Ovary (tissue), 9 donors: ENCODE measurements around the gene PAK4. TPM values are rescaled to one million over a fixed set of nuclear protein-coding genes. Genes with fewer than 3 reads are reported as not detected.

Experiments used
- DNase-seq, 5 donors: peaks; one replicate each; pipeline ENCODE4 v3.0.0-alpha.2; 2019 to 2020
- H3K27ac ChIP-seq, 2 donors: fragments of 200-600 bp; one replicate each; pipeline versions ENCODE4 v1.5.1 to v1.8.0; 2019 to 2022
- H3K27me3 ChIP-seq: fragments of 200-600 bp; one replicate; pipeline ENCODE4 v1.8.0; 2022
- H3K36me3 ChIP-seq: fragments of 200-600 bp; sonication (generic); one replicate; pipeline ENCODE4 v1.5.1; 2019
- H3K4me1 ChIP-seq: one replicate; pipeline ENCODE4 v1.8.1; 2013; ENCODE audit warnings: mild to moderate bottlenecking, moderate library complexity; ENCODE audit not compliant: insufficient read depth
- H3K4me3 ChIP-seq: fragments of 200-600 bp; sonication (generic); one replicate; pipeline ENCODE4 v1.5.1; 2017
- H3K9me3 ChIP-seq, 2 donors: fragments of 200-600 bp in 1 of 2; sonication (generic) in 1 of 2; one replicate each; pipeline versions ENCODE4 v1.5.1 to v1.8.1; 2013 to 2019; ENCODE audit warnings: mild to moderate bottlenecking in 1 of 2, moderate library complexity in 1 of 2
- CTCF ChIP-seq, 3 donors: fragments of 450-650 bp in 2 of 3; fragments of 200-600 bp in 1 of 3; IDR thresholded peaks; one replicate each; pipeline versions ENCODE4 v1.5.1 to v1.8.0; 2016 to 2022; ENCODE audit warnings: antibody characterized with exemption in 3 of 3, mild to moderate bottlenecking in 1 of 3
- EP300 ChIP-seq: sonication (generic); formaldehyde crosslinking; IDR thresholded peaks from one replicate; pipeline ENCODE4 v1.6.1; 2017; ENCODE audit warnings: antibody characterized with exemption
- POLR2A ChIP-seq: fragments of 450-650 bp; IDR thresholded peaks from one replicate; pipeline ENCODE4 v1.6.1; 2017; ENCODE audit warnings: antibody characterized with exemption, mild to moderate bottlenecking, moderate library complexity
- WGBS, 3 donors: extraction: QIAGEN DNeasy Blood & Tissue Kit in 1 of 3; methylation state at CpG; one replicate each; pipeline versions ENCODE4 v1.1.5 to v1.1.7; 2013 to 2017; 5-methylcytosine and 5-hydroxymethylcytosine counted together
- intact Hi-C, 4 donors: fragments of 100-400 bp; cut with DNase I; formaldehyde crosslinking; loops; one replicate each; pipeline versions ENCODE4 v1.11.0 to v1.15.1; 2022 to 2023
- polyA plus RNA-seq, 2 donors: library from polyadenylated mRNA; stranded (reverse); fragments of 200-250 nt in 1 of 2; fragments of 350-450 nt in 1 of 2; fragmentation: Illumina TruSeq in 1 of 2; extraction: RNeasy Lipid Tissue Mini Kit (QIAGEN cat#74804) in 1 of 2; gene quantifications; one replicate each; pipeline ENCODE4 v1.2.3, GENCODE V29; 2013 to 2014
- total RNA-seq, 7 donors: library from RNA; depleted of rRNA in 2 of 7; stranded (reverse); fragments of >200 nt in 2 of 7; fragmentation: NEBNext Ultra II Directional in 3 of 7; extraction: Animal tissue kit (Norgen Biotek cat#: 25700) in 3 of 7; gene quantifications; one replicate each; pipeline versions ENCODE4 v1.1.0 to v1.2.4, GENCODE V29; 2016 to 2023
- donor health status: DM: no; HTN: no; CAD: no; lungs with moderate emphysema.
- donor health status: DM: no; HTN: no; CAD: no.
- donor health status: Bipolar disorder and iron deficiency.
- donor health status: DM: yes; HTN: yes; CAD: no.
- donor health status: DM: no; HTN: no; CAD: no.
- donor health status: DM: yes; HTN: yes; CAD: no.

Gene PAK4
- total and polyA plus RNA-seq, 9 donors = 10.4 to 62.2 (median 35.4) TPM

DNA sequence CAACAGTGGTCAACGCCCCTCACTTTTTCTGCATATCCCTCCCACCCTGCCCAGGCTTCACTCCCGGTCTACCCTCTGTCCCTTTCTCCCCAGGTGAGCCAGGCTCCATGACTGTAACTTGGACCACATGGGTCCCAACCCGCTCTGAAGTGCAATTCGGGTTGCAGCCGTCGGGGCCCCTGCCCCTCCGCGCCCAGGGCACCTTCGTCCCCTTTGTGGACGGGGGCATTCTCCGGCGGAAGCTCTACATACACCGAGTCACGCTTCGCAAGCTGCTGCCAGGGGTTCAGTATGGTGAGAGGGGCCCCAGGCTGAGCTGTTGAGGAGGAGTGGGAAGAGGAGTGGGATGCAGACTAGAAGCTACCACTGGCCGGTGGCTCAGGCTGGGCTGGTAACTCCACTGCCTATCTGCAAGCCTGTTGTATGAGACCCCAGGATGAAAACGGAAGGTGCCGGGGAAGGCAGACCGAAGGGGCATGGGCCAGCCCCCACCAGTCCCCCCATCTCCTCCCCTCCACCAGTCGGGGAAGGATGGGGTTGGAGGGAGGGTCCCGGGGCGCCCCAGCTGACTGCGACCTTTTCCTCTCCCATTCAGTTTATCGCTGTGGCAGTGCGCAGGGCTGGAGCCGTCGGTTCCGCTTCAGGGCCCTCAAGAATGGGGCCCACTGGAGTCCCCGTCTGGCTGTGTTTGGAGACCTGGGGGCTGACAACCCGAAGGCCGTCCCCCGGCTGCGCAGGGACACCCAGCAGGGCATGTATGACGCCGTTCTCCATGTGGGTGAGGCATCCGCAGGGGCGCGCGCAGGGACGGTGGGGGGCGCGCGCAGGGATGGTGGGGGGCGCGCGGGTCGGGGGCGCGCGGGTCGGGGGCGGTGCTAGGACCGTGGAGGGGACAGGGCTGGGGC, 27.0 kb upstream of the PAK4 start:
- no peaks in the 10 kb centered on the region for H3K27me3 ChIP-seq

GRCh38 chr19:39099341-39099740, 26.2 kb upstream of the PAK4 start:
- no peak for TF ChIP-seq POLR2A
- no peak for TF ChIP-seq CTCF (IDR thresholded peaks at IDR 0.05)
- TF ChIP-seq EP300 = no peak
- no peaks in the 10 kb centered on the region for H3K36me3 ChIP-seq
- no peaks in the 10 kb centered on the region for H3K4me1 ChIP-seq
- no peak overlapping the region for H3K27ac ChIP-seq
- DNase-seq = no peak
- intact Hi-C loops = no loop called here
- H3K4me3 ChIP-seq = no peak overlapping the region
- 27 to 38% (median 29%) methylated on average over 9 of the region's 9 CpGs for WGBS, 3 donors
- H3K27me3 ChIP-seq = no peaks in the 10 kb centered on the region
- no peaks in the 10 kb centered on the region for H3K9me3 ChIP-seq

More for the DNA sequence above, 27.0 kb upstream of the PAK4 start:
- WGBS, 3 donors = 13 to 32% (median 15%) methylated on average over 27 to 53 of the region's 53 CpGs
- no peaks in the 10 kb centered on the region for H3K9me3 ChIP-seq
- H3K4me3 ChIP-seq = no peak overlapping the region
- no peaks in the 10 kb centered on the region for H3K4me1 ChIP-seq
- TF ChIP-seq POLR2A (no peak), EP300 (no peak), CTCF (IDR thresholded peaks at IDR 0.05) (no peak)
- intact Hi-C loops = no loop called here
- H3K36me3 ChIP-seq = no peaks in the 10 kb centered on the region
- DNase-seq = no peak
- H3K27ac ChIP-seq = no peak overlapping the region

- no peak for DNase-seq
- no peak overlapping the region for H3K4me3 ChIP-seq
- 85 to 87% (median 86%) methylated on average over 19 of the region's 19 CpGs for WGBS, 3 donors
- H3K9me3 ChIP-seq = no peaks in the 10 kb centered on the region
- H3K27me3 ChIP-seq = no peaks in the 10 kb centered on the region
- H3K36me3 ChIP-seq = no peaks in the 10 kb centered on the region
- intact Hi-C loops = no loop called here
- H3K27ac ChIP-seq = no peak overlapping the region
- H3K4me1 ChIP-seq = no peaks in the 10 kb centered on the region
- no peak for TF ChIP-seq EP300
- no peak for TF ChIP-seq POLR2A
- TF ChIP-seq CTCF (IDR thresholded peaks at IDR 0.05) = no peak
These were observed 25.0 kb upstream of the PAK4 start for GRCh38 chr19:39100500-39101166.

DNA sequence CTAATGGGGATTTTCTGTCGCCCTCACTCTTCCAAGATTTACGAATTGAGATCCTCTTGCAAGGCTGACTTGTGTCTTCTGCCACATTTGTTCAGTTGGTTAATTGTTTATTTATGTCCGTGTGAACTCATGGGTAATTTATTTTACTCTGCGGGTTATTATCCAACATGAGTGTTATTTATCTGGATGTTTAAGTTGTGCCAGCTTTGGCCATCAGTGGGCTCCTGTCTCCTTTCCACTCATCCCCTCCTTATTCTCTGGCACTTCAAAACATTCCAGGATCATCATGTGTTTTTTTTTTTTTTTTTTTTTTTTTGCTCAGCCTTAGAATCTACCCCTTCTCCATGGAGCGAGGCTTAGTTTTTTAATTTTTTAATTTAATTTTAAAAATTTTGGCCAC, 22.4 kb upstream of the PAK4 start:
- Histone ChIP-seq H3K27ac (no peak overlapping the region), H3K9me3 (no peaks in the 10 kb centered on the region), H3K4me1 (no peaks in the 10 kb centered on the region), H3K27me3 (no peaks in the 10 kb centered on the region), H3K4me3 (no peak overlapping the region), H3K36me3 (no peaks in the 10 kb centered on the region)
- no peak for DNase-seq
- intact Hi-C loops = no loop called here
- 49 to 65% (median 55%) methylated on average over 5 of the region's 5 CpGs for WGBS, 3 donors
- TF ChIP-seq EP300 = no peak

GRCh38 chr19:39104186-39104596, 21.4 kb upstream of the PAK4 start:
- no peak for DNase-seq
- H3K27me3 ChIP-seq = no peaks in the 10 kb centered on the region
- no peaks in the 10 kb centered on the region for H3K9me3 ChIP-seq

More at GRCh38 chr19:39104186-39104596, 21.4 kb upstream of the PAK4 start:
- WGBS, 3 donors = 72 to 78% (median 73%) methylated on average over 5 of the region's 5 CpGs
- Histone ChIP-seq H3K36me3 (no peaks in the 10 kb centered on the region), H3K27ac (no peak overlapping the region), H3K4me3 (no peak overlapping the region), H3K4me1 (no peaks in the 10 kb centered on the region)
- TF ChIP-seq EP300 = no peak
- TF ChIP-seq CTCF (IDR thresholded peaks at IDR 0.05) = no peak
- no peak for TF ChIP-seq POLR2A
- intact Hi-C loops = no loop called here
